Keratinocyte (primary cell): ENCODE measurements around the gene GPR3. TPM values are rescaled to one million over a fixed set of nuclear protein-coding genes. Genes with fewer than 3 reads are reported as not detected.

Experiments
- DNase-seq: peaks from one replicate; pipeline ENCODE4 v3.0.0-alpha.2; 2011; ENCODE audit warnings: low read depth, missing footprints, low spot score
- FAIRE-seq: peaks from 2 replicates; lab custom pipeline; 2011; peaks lifted over from hg19 to GRCh38; lab: Jason Lieb, UNC
- H2AFZ ChIP-seq: 2 replicates; pipeline ENCODE4 v1.6.0; 2012; ENCODE audit warnings: low read length, control low read depth, inconsistent platforms; ENCODE audit not compliant: control insufficient read depth
- H3K27ac ChIP-seq: 2 replicates; pipeline ENCODE4 v1.5.1; 2011; ENCODE audit warnings: low read length; ENCODE audit not compliant: control insufficient read depth, insufficient read depth
- H3K27me3 ChIP-seq: 3 replicates; pipeline ENCODE4 v1.6.0; 2011; ENCODE audit warnings: low read length; ENCODE audit not compliant: control insufficient read depth, insufficient read depth; ENCODE audit errors: extremely low read depth
- H3K36me3 ChIP-seq, 2 experiments: 2 replicates in 1 of 2; 3 replicates in 1 of 2; pipeline ENCODE4 v1.5.1; 2011; ENCODE audit warnings: low read length in 2 of 2, mild to moderate bottlenecking in 1 of 2; ENCODE audit not compliant: control insufficient read depth in 2 of 2, insufficient read depth in 2 of 2; ENCODE audit errors: extremely low read depth in 1 of 2
- H3K4me1 ChIP-seq: 3 replicates; pipeline ENCODE4 v1.5.1; 2011; ENCODE audit warnings: low read length; ENCODE audit not compliant: control insufficient read depth, insufficient read depth; ENCODE audit errors: extremely low read depth
- H3K4me2 ChIP-seq: 3 replicates; pipeline ENCODE4 v1.6.0; 2011; ENCODE audit warnings: low read depth, low read length; ENCODE audit not compliant: control insufficient read depth, insufficient read depth; ENCODE audit errors: extremely low read depth
- H3K4me3 ChIP-seq, 3 experiments: fragments of 200-600 bp in 1 of 3; sonication (generic) in 1 of 3; 2 replicates in 2 of 3; 3 replicates in 1 of 3; pipeline ENCODE4 v1.5.1; 2011 to 2016; ENCODE audit warnings: low read length in 3 of 3, mild to moderate bottlenecking in 3 of 3, control low read depth in 2 of 3, inconsistent platforms in 1 of 3, low read depth in 1 of 3, mixed read lengths in 1 of 3, mixed run types in 1 of 3, moderate library complexity in 1 of 3; ENCODE audit not compliant: control insufficient read depth in 2 of 3, insufficient read depth in 2 of 3; ENCODE audit errors: extremely low read depth in 1 of 3
- H3K79me2 ChIP-seq: 2 replicates; pipeline ENCODE4 v1.6.0; 2012; ENCODE audit warnings: low read length; ENCODE audit not compliant: control insufficient read depth, insufficient read depth
- H3K9ac ChIP-seq: 3 replicates; pipeline ENCODE4 v1.6.0; 2011; ENCODE audit warnings: low read length; ENCODE audit not compliant: control insufficient read depth, insufficient read depth; ENCODE audit errors: extremely low read depth
- H3K9me1 ChIP-seq: 3 replicates; pipeline ENCODE4 v1.6.0; 2011; ENCODE audit warnings: low read length; ENCODE audit not compliant: control insufficient read depth, insufficient read depth; ENCODE audit errors: extremely low read depth
- H3K9me3 ChIP-seq: 2 replicates; pipeline ENCODE4 v1.5.1; 2012; ENCODE audit warnings: low read depth, low read length; ENCODE audit not compliant: control insufficient read depth
- H4K20me1 ChIP-seq: 3 replicates; pipeline ENCODE4 v1.6.0; 2011; ENCODE audit warnings: low read length; ENCODE audit not compliant: control insufficient read depth, insufficient read depth; ENCODE audit errors: extremely low read depth
- EZH2 ChIP-seq: IDR thresholded peaks from one replicate; pipeline ENCODE4 v1.6.1; 2012; ENCODE audit warnings: inconsistent platforms, mild to moderate bottlenecking, low read length, moderate library complexity
- dilution Hi-C: fragments of 300-500 bp; cut with MboI; formaldehyde crosslinking; loops from one replicate; pipeline ENCODE4 v1.7.0; 2020; ENCODE audit warnings: low sequenced_read_pairs; ENCODE audit not compliant: extremely low pct_ligation_motif_present
- polyA plus RNA-seq, 5 experiments: library from polyadenylated mRNA; depleted of rRNA in 3 of 5; stranded (reverse) in 3 of 5; stranded (forward) in 1 of 5; unstranded in 1 of 5; fragments of >200 nt; gene quantifications; 1 replicate in 1 of 5; 2 replicates in 3 of 5; 3 replicates in 1 of 5; pipeline versions ENCODE4 v1.2.1 to v1.2.3, GENCODE V29; 2011 to 2012; ENCODE audit warnings: missing spikeins in 2 of 5, low read depth in 1 of 5, low replicate concordance in 1 of 5
- TF ChIP-seq, protein P1 (sequence below), 3 experiments: IDR thresholded peaks in 1 of 3; conservative IDR thresholded peaks in 1 of 3; optimal IDR thresholded peaks in 1 of 3; 2 replicates in 2 of 3; 3 replicates in 1 of 3; pipeline versions ENCODE3 to v1.5.1; 2011; ENCODE audit warnings: low read length in 3 of 3, mild to moderate bottlenecking in 3 of 3, moderate library complexity in 2 of 3, control low read depth in 1 of 3, inconsistent platforms in 1 of 3; ENCODE audit not compliant: insufficient read depth in 2 of 3; ENCODE audit errors: extremely low read depth in 1 of 3

GPR3 gene
- polyA plus RNA-seq, 1 donor (not counting 4 experiments of a cell fraction or from before 2014, with no cell fraction given): 1.4 TPM

GRCh38 chr1:27417713-27418112, 25.3 kb downstream of the GPR3 start:
- Histone ChIP-seq H3K9me1 (no peaks in the 10 kb centered on the region), H4K20me1 (no peaks in the 10 kb centered on the region), H3K4me1 (peaks cover 19% of the 10 kb centered on the region), H3K36me3 (peaks cover 23 to 46% of the 10 kb centered on the region in 2 experiments), H3K27ac (no peak overlapping the region), H3K27me3 (no peaks in the 10 kb centered on the region), H3K9ac (no peak overlapping the region), H3K4me3 (no peak overlapping the region), H2AFZ (no peak overlapping the region), H3K9me3 (no peaks in the 10 kb centered on the region), H3K4me2 (no peak overlapping the region), H3K79me2 (peaks cover 7% of the 10 kb centered on the region)
- TF ChIP-seq, protein P1, sequence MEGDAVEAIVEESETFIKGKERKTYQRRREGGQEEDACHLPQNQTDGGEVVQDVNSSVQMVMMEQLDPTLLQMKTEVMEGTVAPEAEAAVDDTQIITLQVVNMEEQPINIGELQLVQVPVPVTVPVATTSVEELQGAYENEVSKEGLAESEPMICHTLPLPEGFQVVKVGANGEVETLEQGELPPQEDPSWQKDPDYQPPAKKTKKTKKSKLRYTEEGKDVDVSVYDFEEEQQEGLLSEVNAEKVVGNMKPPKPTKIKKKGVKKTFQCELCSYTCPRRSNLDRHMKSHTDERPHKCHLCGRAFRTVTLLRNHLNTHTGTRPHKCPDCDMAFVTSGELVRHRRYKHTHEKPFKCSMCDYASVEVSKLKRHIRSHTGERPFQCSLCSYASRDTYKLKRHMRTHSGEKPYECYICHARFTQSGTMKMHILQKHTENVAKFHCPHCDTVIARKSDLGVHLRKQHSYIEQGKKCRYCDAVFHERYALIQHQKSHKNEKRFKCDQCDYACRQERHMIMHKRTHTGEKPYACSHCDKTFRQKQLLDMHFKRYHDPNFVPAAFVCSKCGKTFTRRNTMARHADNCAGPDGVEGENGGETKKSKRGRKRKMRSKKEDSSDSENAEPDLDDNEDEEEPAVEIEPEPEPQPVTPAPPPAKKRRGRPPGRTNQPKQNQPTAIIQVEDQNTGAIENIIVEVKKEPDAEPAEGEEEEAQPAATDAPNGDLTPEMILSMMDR (optimal IDR thresholded peaks at IDR 0.05 in 1 of 3, IDR thresholded peaks at IDR 0.05 in 1 of 3, conservative IDR thresholded peaks at IDR 0.05 in 1 of 3; ENCODE audit: extremely low read depth in 1 of 3, insufficient read depth in 2 of 3, low read length in 3 of 3): no peak
- no peak for TF ChIP-seq EZH2
- no peak for FAIRE-seq
- dilution Hi-C loops: loop anchor here (25.0 kb wide), 1 partner anchor 170 kb away; no protein-coding TSS in a partner anchor
- no peak for DNase-seq

- H3K79me2 ChIP-seq: peaks cover 9% of the 10 kb centered on the region
- no peak overlapping the region for H2AFZ ChIP-seq
- H3K9me3 ChIP-seq: no peaks in the 10 kb centered on the region
- no peak overlapping the region for H3K4me2 ChIP-seq
- TF ChIP-seq EZH2: no peak
- TF ChIP-seq, protein P1 (optimal IDR thresholded peaks at IDR 0.05 in 1 of 3, IDR thresholded peaks at IDR 0.05 in 1 of 3, conservative IDR thresholded peaks at IDR 0.05 in 1 of 3; ENCODE audit: extremely low read depth in 1 of 3, insufficient read depth in 2 of 3, low read length in 3 of 3): no peak
- H3K9me1 ChIP-seq: no peaks in the 10 kb centered on the region
- H4K20me1 ChIP-seq: no peaks in the 10 kb centered on the region
- DNase-seq (no peak), FAIRE-seq (no peak)
- peaks cover 12% of the 10 kb centered on the region for H3K4me1 ChIP-seq
- peaks cover 21 to 38% of the 10 kb centered on the region in 2 experiments for H3K36me3 ChIP-seq
- H3K4me3 ChIP-seq: no peak overlapping the region
- no peaks in the 10 kb centered on the region for H3K27me3 ChIP-seq
- peak overlapping the region; percentile 6 for H3K9ac ChIP-seq
- peak overlapping the region; percentile 23 for H3K27ac ChIP-seq
- dilution Hi-C loops: loop anchor here (25.0 kb wide), 1 partner anchor 169 kb away; no protein-coding TSS in a partner anchor
Observed at GRCh38 chr1:27418326-27419185, 26.1 kb downstream of the GPR3 start.
